GM21381 (cell line): ENCODE measurements around the gene SLC25A15.
"Not testable (repeated sequence)": the region's sequence is repeated elsewhere in the genome, so short reads cannot be mapped to it uniquely, and the experiment has no call there.

Source experiments
- ATAC-seq: cut with Tn5 transposase; IDR thresholded peaks from one replicate; pipeline ENCODE4 v1.9.1; 2021; ENCODE audit warnings: mild to moderate bottlenecking, moderate library complexity; ENCODE audit not compliant: unreplicated experiment

Gene SLC25A15

DNA sequence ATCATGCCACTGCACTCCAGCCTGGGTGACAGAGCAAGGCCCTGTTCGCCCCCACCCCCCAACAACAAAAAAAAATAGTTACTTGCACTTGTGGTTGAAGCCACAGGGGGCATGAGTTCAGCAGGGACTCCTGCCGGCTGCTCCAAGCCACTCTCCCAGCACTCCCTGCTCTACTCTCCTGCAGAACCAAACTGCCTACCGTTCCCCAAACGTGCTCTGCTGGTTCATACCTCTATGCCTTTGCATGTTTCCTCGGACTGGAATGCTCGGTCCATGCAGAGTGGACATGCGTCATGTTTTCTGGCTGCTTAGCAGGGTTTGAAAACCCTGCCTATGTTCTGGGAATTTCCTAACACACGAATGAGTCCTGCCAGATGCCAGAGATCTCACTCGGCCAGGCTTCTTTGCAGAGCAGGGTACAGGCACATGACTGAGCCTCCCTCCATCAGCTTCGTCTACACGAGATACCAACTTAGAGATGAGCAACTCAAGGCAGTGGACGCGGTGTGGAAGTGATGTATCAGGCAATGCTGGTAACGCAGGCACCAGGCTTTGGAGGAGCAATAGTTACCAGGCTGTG lies 8.5 kb upstream of the SLC25A15 start:
- no peak for ATAC-seq

DNA sequence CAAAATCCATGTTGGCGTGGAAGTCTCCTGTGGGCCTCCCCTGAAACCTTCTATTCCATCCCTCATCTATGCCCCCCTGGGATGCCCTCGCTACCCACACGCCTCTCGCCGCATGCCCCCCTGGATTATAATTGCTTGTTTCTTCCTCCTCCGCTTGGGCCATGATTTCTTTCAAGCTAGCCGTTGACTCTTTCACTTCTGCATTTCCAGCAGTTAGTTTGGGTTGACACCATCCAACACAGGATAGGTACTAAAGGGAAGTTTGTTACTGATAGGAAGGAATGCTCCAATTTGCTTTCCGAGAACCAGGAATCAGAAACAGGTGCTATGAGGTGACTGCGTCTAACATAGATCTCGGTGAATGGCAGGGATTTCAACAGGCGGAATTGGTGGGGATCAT lies 7.7 kb upstream of the SLC25A15 start:
- ATAC-seq: no peak

DNA sequence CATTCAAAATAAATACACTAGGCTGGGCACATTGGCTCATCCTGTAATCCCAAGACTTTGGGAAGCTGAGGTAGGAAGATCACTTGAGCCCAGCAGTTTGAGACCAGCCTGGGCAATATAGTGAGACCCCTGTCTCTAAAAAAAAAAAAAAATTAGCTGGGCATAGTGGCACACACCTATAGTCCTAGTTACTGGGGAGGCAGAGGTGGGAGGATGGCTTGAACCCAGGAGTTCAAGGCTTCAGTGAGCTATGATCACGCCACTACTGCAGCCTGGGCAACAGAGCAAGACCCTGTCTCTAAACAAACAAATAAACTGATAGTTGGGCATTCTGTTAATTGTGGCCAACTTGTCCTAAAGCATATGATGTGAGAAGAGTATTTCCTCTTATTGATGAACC lies 6.4 kb upstream of the SLC25A15 start:
- ATAC-seq: not testable (repeated sequence)

DNA sequence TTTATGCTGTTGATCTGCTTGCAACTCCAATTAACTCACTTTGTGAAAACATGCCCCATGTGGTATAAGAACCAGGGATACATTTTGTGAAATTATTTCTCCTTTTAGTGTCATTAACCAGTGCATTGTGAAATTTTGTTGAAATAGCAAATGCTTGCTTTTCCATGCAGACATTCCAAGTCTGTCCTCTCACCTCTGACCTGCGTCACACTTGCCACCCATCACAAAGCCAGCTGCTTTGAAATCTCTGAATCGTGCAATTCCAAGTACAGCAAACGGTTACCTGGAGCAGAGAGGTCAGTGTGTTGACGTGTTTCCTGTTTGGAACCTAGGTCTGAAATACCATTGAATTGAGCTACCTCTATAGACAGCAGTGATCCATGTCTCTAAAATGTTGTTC lies 4.9 kb upstream of the SLC25A15 start:
- no peak for ATAC-seq

DNA sequence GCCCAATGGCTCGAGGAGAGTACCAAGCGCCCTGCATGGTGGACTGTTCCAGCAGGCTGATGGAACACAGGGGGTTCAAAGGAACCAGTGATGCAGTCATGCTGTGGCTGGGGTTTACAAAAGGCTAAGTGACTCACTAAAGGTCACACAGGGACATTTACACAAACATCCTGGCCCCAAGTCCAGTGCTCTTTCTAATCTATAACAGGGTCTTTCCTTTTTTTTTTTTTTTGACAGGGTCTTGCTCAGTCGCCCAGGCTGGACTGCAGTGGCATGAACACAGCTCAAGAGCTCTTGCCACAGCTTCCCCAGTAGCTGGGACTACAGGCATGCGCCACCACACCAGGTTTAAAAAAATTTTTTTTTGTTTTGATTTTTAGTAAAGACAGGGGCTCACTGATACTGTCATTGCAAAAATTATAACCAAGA lies 2.8 kb upstream of the SLC25A15 start:
- no peak for ATAC-seq

DNA sequence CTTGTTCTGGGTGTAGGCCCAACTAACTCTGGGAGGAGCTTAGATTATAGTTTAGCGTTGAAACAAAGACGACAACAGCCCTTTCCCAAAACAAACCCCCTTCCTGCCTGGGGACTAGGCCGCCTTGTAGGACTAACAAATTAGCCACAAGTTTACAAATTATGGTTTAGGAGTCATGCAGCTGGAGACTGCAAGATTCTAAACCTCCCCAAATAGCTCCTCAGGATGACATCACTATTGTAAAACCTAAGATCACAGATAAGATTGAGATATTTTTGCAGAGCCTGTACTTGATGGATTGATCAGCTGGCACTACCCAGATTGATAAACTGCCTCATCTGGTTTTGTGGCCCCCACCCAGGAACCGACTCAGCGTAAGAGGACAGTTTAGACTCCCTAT lies 2.3 kb upstream of the SLC25A15 start:
- no peak for ATAC-seq

DNA sequence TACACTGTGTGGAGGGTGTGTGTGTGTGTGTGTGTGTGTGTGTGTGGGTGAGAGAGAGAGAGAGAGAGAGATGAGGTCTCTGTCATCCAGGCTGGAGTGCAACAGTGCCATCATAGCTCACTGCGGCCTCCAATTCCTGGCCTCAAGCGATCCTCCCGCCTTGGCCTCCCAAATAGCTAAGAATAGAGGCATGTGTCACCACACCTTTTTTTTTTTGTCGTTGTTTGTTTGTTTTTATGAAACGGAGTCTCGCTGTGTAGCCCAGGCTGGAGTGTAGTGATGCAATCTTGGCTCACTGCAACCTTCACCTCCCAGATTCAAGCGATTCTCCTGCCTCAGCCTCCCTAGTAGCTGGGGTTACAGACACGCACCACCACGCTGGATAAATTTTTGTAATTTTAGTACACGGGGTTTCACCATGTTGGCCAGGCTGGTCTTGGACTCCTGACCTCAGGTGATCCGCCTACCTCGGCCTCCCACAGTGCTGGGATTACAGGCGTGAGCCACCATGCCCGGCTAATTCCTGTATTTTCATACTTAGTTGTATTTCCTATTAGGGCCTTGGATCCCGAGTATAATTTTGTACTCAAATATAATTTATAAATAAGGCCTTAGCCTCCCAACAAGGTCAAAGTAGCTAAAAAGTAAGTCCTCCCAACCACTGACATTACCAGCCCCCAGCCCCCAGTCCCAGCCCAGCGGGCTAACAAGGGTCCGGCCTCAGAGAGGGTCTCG lies 704 bp upstream of the SLC25A15 start:
- ATAC-seq: not testable (repeated sequence)

DNA sequence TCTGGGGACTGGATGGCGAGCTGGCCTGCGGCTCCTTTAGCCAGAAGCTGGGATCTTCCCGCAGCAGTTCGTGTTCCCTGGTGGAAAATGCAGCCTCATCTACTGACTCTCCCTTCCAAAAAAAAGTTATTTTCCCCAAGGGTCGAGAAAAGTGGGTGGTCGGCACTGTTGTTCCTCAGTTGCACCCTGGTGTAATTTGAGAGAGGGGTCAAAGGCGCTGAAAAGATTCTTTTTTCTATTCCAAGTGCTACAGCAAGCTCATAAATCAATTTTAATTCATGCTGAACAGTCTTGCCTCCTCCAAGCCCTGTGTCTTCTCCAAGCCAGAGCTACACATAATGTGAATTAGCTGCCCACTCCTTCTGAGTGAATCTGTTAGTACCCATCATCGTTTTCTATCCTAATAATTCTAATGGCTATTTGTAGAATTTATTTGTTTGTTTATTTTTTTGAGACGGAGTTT lies 774 bp downstream of the SLC25A15 start:
- no peak for ATAC-seq

DNA sequence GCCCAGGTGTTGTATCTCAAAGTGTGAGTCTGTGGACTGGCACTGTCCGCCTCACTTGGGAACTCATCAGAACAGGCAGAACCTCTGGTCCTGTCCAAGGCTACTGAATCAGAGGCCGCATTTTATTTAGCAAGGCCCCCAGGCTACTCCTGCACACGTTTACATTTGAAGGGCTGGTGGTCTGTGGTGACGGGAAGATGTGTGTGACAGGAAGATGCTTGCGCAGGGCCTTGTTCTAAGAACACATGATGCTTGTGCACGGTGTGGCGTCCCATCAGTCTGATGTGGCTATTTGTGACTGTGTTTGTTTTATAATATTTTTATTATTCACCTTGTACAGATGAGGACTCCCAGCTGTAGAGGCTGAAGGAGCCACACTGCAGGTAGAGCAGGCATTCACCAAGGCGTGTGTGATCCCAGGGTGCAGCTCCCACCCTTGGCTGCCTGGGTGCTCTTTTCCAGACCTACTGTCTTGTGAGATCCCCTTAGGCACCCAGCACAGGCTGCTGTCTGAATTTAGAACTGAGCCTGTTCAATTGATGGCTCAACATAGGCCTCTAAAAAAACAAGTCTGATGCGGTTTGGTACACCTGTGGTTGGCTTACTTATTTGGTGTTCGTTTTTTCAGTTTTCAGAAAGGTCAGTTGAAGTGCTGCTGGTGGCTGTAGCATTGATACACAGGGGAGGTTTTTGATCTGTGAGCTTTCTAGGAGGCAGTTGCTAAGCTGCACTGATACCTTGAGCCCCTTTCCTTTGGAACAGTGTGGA lies 3.1 kb downstream of the SLC25A15 start:
- ATAC-seq: no peak

DNA sequence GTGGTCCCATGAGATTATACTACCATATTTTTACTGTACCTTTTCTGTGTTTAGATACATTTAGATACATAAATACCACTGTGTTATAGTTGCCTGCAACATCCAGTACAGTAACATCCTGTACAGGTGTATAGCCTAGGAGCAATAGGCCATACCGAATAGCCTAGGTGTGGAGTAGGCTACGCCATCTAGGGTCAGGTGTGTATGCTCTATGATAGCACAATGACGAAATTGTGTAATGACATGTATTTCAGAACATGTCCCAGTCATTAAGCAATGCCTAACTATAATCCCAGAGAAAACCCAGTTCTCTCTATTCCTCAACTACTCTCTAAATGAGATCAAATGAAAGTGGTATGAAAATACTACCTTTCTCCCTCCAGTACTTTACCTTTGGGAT lies 3.9 kb downstream of the SLC25A15 start:
- no peak for ATAC-seq

DNA sequence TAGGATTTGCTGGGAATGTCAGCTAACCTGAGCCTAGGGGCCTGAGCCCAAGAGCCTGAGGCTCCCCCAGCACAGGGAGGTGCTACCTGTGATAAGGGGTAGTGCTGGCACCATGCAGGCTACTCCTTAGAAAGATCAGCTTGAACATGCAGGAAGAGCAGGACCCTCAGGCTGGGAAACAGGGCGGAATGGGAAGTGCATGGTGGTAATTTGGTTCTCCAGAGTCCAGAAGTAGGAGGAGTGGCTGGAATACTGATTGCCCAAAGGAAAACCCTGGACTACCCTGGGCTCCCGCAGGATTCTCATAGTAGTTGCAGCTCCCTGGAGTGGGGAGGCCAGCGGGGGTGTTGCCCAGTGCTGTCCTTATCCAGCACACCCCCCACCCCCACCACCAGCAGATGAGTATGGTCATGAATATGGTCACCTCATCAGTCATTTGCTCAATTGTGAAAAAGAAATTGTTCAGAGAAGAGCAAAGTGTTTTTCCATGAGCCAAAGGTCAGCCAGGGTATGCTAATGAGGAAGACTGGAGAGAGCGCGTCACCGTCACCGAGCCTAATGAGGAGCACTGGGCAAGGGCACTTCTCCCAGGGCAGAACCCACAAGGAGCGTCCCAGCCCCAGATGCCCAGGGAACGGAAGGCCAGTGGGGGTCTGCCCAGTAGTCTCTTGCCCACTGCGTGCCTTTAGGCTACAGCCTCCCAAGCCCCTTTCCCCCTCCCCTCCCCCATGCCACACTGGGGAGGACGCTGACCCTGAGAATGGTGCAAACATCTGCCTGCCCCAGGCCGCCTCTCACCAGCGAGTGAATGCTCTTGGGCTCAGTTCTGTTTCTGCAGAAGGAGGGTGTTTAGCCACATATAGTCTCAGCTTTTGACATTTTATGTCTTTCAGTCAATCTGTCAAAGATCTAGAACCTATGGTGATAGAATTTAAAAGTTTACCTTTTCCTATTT lies 5.3 kb downstream of the SLC25A15 start:
- no peak for ATAC-seq

DNA sequence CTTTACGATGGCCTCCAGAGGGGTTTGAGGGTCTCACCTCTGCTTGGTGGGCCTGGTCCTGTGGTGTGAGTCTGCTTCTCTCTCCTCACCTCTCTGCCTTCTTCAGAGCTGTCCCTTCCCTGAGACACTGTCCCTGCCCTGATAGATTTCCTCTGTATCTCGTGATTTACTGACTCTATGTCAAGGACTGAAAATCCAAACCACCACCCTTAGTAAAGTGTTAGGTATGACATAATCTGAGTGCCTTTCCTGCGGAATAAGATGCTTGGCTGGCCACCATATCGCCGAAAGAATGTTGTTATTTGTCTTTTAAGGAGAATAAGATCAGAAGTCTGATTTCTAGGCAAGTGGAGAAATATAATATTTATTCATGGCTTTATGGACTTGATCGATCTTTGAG lies 7.2 kb downstream of the SLC25A15 start:
- ATAC-seq: no peak

DNA sequence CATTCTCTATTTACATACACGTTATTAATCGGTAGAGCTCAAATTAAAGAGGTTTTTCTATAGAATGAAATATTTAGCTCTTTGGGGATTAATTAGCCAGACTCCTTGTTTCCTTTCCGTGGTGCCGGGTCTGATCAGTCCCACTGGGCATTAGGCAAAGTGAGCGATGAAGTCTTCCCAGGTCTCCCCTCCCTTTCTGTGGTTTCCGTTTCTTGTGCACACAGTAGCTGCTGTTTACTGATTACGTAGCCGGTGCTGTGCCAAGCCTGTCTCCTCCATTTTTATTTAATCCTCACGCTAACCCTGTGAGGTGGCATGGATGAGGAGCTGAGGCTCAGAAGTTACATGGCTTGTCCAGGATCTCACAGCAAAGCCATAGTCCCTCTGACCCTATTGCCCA lies 9.0 kb downstream of the SLC25A15 start:
- no peak for ATAC-seq

DNA sequence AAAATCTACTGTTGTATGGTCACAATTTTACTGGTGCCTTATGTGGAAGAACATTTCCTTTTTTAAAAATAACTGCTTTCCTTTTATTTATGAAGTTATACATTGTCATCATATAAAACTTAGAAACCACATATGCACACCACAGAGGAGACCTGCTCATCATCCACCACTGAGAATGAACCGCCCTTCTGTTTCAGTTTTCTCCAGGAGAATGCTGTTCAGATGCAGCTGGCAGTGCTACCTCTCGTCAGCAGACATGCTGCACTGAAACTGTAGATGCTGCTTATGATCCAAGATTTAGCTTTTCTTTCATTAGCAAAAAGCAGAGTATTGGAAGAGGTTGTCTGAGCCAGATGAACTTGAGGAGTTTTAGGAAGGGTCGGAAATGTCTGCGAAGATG lies 10.1 kb downstream of the SLC25A15 start:
- ATAC-seq: no peak

DNA sequence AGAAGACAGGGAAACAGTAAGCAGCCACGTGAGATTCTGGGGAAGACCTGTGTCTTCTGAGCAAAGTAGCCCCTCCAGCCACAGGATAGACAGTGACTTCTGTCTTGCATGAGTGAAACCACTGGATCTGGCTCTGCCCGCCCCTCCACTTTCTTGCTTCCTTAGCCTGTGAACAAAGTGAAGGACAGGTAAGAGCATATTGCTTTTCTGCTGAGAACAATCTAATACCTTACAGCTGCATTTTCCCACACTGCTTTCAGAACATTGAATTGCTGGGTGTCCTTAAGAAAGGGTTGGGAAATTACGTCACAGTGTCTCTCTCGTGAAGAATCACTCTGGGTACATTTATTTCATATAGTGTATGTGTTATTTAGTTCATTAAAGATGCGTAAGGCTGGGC lies 11.1 kb downstream of the SLC25A15 start:
- ATAC-seq: no peak

DNA sequence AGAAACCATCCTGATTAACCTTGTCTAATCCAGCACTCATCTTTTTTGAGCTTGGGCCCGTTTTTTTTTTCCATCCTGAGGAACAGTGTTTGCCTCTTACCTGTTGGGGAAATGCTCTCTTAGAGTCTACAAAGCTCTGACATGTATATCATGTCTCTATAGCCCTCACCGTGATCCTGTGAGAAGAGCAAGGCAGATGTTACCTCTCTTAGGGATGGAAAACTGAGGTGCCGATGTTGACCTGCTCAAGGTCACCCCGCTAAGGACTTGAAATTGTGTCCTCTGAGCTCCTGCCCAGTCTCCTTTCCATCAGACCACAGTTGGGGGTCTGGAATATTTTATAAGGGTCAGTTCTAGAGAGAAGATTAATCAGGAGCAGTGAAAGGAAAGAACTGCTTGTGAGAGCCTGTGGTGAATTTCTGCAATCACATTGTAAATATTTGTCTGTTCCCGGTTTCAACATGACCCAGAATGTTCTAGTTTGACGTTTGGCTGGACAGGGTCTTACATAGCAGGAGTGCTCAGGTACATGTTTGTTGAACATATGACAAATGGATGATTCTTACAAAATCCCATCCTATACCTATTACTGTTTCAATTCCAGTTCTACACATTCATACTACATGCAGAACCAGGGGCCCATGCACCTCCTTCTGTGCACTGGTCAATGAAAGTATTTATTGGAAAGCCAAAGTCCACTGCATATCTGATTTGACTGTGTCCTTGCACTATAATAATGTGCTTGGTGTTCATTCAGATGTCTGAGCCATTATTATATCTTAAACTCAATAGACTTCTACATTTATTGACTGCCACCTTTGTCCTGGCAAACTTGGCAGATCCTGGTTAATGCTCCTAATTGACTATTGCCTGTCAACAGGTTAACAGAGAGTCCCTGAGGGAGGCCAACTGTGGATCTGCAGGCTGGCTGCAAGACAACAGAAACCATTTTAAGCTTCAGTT lies 12.1 kb downstream of the SLC25A15 start:
- no peak for ATAC-seq

DNA sequence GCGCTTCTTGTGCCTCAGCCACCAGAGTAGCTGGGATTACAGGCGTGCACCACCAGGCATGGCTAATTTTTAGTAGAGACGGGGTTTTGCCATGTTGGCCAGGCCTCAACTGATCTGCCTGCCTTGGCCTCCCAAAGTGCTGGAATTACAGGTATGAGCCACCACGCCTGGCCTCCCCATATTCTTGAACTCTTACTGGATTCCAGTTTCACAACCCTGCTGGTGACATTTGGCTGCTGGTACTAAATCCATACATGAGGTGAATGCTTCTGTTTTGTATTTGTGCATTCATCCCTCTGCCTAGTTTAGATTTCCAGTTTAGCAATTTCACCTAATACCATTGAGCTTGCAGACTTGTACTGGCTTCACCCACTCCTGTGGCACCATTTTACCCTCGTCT lies 13.9 kb downstream of the SLC25A15 start:
- ATAC-seq: no peak

DNA sequence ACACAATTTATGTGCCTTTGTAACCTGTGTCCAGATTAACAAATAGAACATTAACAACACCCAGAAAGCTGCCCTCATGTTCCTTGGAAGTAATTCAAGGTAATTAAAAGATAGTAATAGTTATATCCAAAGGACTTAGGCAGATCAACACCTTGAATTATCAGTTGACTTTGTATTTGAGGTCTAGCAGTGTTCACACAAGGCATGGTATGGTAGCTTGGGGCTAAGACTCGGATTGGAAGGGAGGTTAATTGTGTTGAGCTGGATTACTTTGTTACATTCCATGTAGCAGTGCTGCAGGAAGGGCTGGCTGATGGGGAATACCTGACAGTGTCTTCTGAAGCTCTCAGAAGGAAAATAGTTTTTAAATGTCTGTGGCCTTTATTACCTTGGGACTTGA lies 16.8 kb downstream of the SLC25A15 start:
- ATAC-seq: no peak

DNA sequence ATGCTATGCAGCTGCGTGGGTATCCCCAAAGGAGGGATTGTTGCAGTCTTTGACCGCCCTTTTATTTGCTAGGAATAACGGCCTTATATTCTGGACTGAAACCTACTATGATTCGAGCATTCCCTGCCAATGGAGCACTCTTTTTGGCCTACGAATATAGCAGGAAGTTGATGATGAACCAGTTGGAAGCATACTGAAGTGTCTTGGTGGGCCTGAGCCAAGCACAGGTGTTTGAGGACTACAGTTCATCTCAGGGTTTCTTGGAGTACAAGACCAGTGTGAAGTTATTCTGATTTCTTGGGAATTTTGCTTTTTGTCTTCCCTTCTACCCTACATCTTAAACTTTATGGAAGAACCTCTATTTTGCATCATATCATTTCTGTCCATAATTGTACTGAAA lies 20.1 kb downstream of the SLC25A15 start:
- no peak for ATAC-seq

DNA sequence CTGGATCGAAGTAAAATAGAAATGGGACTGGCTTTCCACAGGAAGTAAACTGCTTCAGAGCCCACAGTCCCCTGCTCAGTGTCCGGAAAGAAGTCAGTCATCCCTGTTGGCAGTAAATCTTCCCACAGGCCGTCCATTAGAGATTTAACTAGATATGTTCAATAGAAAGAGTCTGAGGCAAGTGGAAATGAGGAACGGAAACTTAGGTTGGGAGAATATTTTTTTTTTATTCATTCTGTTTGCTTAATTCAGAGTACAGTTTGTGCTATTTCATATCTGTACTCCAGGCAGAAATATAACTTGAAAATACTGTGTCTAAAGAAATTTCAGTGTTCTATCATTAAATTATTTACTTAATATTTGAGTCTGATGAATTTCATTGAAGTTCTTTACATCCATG lies 22.7 kb downstream of the SLC25A15 start:
- ATAC-seq: no peak
